Activated B cell treated with CpG ODN at 0.5 μM for 24 hours (primary cell): ENCODE measurements around the gene TMEM134. TPM values are rescaled to one million over a fixed set of nuclear protein-coding genes. Genes with fewer than 3 reads are reported as not detected.
A peak's percentile ranks its signal among the peaks of the same experiment; 100 is the strongest.
"Not testable (repeated sequence)": the region's sequence is repeated elsewhere in the genome, so short reads cannot be mapped to it uniquely, and the experiment has no call there.

Experiments used
- ATAC-seq: fragments of 200-7000 bp; cut with Tn5 transposase; one replicate; pipeline ENCODE4 v1.10.0; 2021; ENCODE audit warnings: low read depth, mild to moderate bottlenecking, moderate library complexity
- CTCF ChIA-PET: fragments of 350-600 bp; sonication (Branson Sonifier 250); formaldehyde crosslinking; loops from one replicate; lab custom pipeline; 2021; ENCODE audit warnings: antibody characterized with exemption; lab: Charles Lee
- POLR2A ChIA-PET: fragments of 350-600 bp; sonication (Branson Sonifier 250); formaldehyde crosslinking; loops from one replicate; lab custom pipeline; 2021; ENCODE audit warnings: antibody characterized with exemption; lab: Charles Lee
- DNase-seq: peaks from one replicate; pipeline ENCODE4 v3.0.0; 2022
- H3K27ac Mint-ChIP-seq: one replicate; pipeline ENCODE4 v1.8.0; 2020; ENCODE audit warnings: mixed read lengths
- H3K27me3 Mint-ChIP-seq: one replicate; pipeline ENCODE4 v1.8.0; 2021; ENCODE audit warnings: mixed read lengths
- H3K36me3 Mint-ChIP-seq: one replicate; pipeline ENCODE4 v1.8.0; 2021; ENCODE audit warnings: low read depth, mixed read lengths
- H3K4me1 Mint-ChIP-seq: one replicate; pipeline ENCODE4 v1.8.0; 2021; ENCODE audit warnings: mixed read lengths
- H3K4me3 Mint-ChIP-seq: one replicate; pipeline ENCODE4 v1.8.0; 2020; ENCODE audit warnings: mild to moderate bottlenecking, mixed read lengths
- H3K9me3 Mint-ChIP-seq: one replicate; pipeline ENCODE4 v1.8.0; 2020; ENCODE audit warnings: mixed read lengths
- intact Hi-C: fragments of 100-400 bp; cut with micrococcal nuclease; formaldehyde crosslinking; loops from one replicate; pipeline ENCODE4 v1.15.1; 2024
- total RNA-seq: library from RNA; stranded (reverse); gene quantifications from 2 replicates; pipeline ENCODE4 v1.2.3, GENCODE V29; 2022
- TF ChIP-seq, protein P1 (sequence below): fragments of 200-600 bp; IDR thresholded peaks from one replicate; pipeline ENCODE4 v1.8.0; 2022; ENCODE audit warnings: antibody characterized with exemption, mild to moderate bottlenecking

Gene TMEM134, protein sequence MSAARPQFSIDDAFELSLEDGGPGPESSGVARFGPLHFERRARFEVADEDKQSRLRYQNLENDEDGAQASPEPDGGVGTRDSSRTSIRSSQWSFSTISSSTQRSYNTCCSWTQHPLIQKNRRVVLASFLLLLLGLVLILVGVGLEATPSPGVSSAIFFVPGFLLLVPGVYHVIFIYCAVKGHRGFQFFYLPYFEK
- 76.0 and 83.5 TPM in 2 replicates for total RNA-seq

GRCh38 chr11:67468759-67469507, at the start of gene TMEM134:
TMEM134 (minus strand) TSS chr11:67469251; CDS start chr11:67469192, 59 bp downstream.
- H3K4me1 Mint-ChIP-seq: peaks cover 51% of the 10 kb centered on the region
- H3K27me3 Mint-ChIP-seq: no peaks in the 10 kb centered on the region
- ATAC-seq (peak; percentile 73), DNase-seq (peak; percentile 88)
- peak within 1 kb of the TSS; percentile 91 for H3K27ac Mint-ChIP-seq
- POLR2A ChIA-PET: interaction anchor here (0.5 to 33.4 kb wide), 27 partner anchors 9 to 200 kb away, joined by 3 to 1417 read pairs (median 4); partner anchors contain the start of genes AIP, CDK2AP2, CLCF1 and CORO1B
- H3K36me3 Mint-ChIP-seq: peaks cover 11% of the 10 kb centered on the region
- intact Hi-C loops: loop anchor here (1.0 to 2.0 kb wide), 7 partner anchors 13 to 116 kb away; partner anchors contain the start of genes POLD4, PPP1CA, PTPRCAP and RAD9A
- H3K4me3 Mint-ChIP-seq: peak within 1 kb of the TSS; percentile 89
- H3K9me3 Mint-ChIP-seq: no peaks in the 10 kb centered on the region
- TF ChIP-seq, protein P1, sequence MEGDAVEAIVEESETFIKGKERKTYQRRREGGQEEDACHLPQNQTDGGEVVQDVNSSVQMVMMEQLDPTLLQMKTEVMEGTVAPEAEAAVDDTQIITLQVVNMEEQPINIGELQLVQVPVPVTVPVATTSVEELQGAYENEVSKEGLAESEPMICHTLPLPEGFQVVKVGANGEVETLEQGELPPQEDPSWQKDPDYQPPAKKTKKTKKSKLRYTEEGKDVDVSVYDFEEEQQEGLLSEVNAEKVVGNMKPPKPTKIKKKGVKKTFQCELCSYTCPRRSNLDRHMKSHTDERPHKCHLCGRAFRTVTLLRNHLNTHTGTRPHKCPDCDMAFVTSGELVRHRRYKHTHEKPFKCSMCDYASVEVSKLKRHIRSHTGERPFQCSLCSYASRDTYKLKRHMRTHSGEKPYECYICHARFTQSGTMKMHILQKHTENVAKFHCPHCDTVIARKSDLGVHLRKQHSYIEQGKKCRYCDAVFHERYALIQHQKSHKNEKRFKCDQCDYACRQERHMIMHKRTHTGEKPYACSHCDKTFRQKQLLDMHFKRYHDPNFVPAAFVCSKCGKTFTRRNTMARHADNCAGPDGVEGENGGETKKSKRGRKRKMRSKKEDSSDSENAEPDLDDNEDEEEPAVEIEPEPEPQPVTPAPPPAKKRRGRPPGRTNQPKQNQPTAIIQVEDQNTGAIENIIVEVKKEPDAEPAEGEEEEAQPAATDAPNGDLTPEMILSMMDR: no peak
- CTCF ChIA-PET: interaction anchor here (1.0 to 2.6 kb wide), 5 partner anchors 15 to 80 kb away, joined by 3 to 23 read pairs (median 6); partner anchors contain the start of genes CORO1B, PPP1CA and PTPRCAP

- no peak for ATAC-seq
- Mint-ChIP-seq H3K27ac (no peak overlapping the region), H3K27me3 (peaks cover 16% of the 10 kb centered on the region), H3K4me3 (no peak overlapping the region), H3K4me1 (no peaks in the 10 kb centered on the region), H3K9me3 (no peaks in the 10 kb centered on the region), H3K36me3 (no peaks in the 10 kb centered on the region)
- TF ChIP-seq, protein P1: no peak
- CTCF ChIA-PET: no interaction called here
- no peak for DNase-seq
- intact Hi-C loops: no loop called here
- POLR2A ChIA-PET: no interaction called here
Observed at GRCh38 chr11:67517784-67518552, 48.9 kb upstream of the TMEM134 start.

GRCh38 chr11:67516806-67517205, 47.8 kb upstream of the TMEM134 start:
- DNase-seq (no peak), ATAC-seq (no peak)
- Mint-ChIP-seq H3K9me3 (no peaks in the 10 kb centered on the region), H3K27me3 (peaks cover 16% of the 10 kb centered on the region), H3K4me1 (no peaks in the 10 kb centered on the region), H3K36me3 (no peaks in the 10 kb centered on the region), H3K27ac (no peak overlapping the region), H3K4me3 (no peak overlapping the region)
- intact Hi-C loops: no loop called here
- TF ChIP-seq, protein P1: no peak
- ChIA-PET CTCF (no interaction called here), POLR2A (no interaction called here)

- no peaks in the 10 kb centered on the region for H3K9me3 Mint-ChIP-seq
- no peak for ATAC-seq
- POLR2A ChIA-PET: no interaction called here
Observed at GRCh38 chr11:67514116-67514515, 45.1 kb upstream of the TMEM134 start.

DNA sequence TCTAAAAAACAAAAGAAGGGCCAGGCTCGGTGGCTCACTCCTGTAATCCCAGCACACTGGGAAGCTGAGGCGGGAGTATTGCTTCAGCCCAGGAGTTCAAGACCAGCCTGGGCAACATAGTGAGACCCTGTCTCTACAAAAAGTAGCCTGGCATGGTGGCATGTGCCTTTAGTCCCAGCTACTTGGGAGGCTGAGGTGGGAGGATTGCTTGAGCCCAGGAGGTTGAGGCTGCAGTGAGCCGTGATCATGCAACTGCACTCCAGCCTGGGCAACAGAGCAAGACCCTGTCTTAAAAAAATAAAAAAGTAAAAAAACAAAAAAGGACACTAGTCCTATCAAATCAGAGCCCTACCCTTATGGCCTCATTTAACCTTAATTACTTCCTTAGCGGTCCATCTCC, 42.5 kb upstream of the TMEM134 start:
- H3K4me3 Mint-ChIP-seq, H3K27ac Mint-ChIP-seq, ATAC-seq, intact Hi-C loops, POLR2A ChIA-PET, CTCF ChIA-PET, DNase-seq, H3K36me3 Mint-ChIP-seq, H3K9me3 Mint-ChIP-seq: not testable (repeated sequence)
- H3K4me1 Mint-ChIP-seq: peaks cover 20% of the 10 kb centered on the region
- peaks cover 14% of the 10 kb centered on the region for H3K27me3 Mint-ChIP-seq

More at GRCh38 chr11:67514116-67514515, 45.1 kb upstream of the TMEM134 start:
- no peak for DNase-seq
- peaks cover 2% of the 10 kb centered on the region for H3K4me1 Mint-ChIP-seq
- CTCF ChIA-PET: no interaction called here
- H3K4me3 Mint-ChIP-seq: no peak overlapping the region
- peaks cover 14% of the 10 kb centered on the region for H3K27me3 Mint-ChIP-seq
- intact Hi-C loops: no loop called here
- TF ChIP-seq, protein P1: no peak
- no peak overlapping the region for H3K27ac Mint-ChIP-seq
- H3K36me3 Mint-ChIP-seq: no peaks in the 10 kb centered on the region
